H1 (cell line): ENCODE data around the gene LENG1. TPM values are rescaled to one million over a fixed set of nuclear protein-coding genes. Genes with fewer than 3 reads are reported as not detected.

Source experiments
- CTCF ChIA-PET: fragments of 300-600 bp; sonication (Branson Sonifier 250); formaldehyde crosslinking; loops from one replicate; lab custom pipeline; 2021; ENCODE audit not compliant: partially characterized antibody; lab: Charles Lee
- POLR2A ChIA-PET: fragments of 300-600 bp; sonication (Branson Sonifier 250); formaldehyde crosslinking; loops from one replicate; lab custom pipeline; 2021; ENCODE audit warnings: inconsistent platforms; ENCODE audit not compliant: partially characterized antibody; lab: Charles Lee
- DNase-seq, 2 experiments: peaks; one replicate each; pipeline versions ENCODE4 v3.0.0 to v3.0.0-alpha.2; 2010 to 2022; ENCODE audit warnings: low spot score in 2 of 2, low read depth in 1 of 2, mixed read lengths in 1 of 2
- FAIRE-seq: peaks from 2 replicates; lab custom pipeline; 2011; peaks lifted over from hg19 to GRCh38; lab: Jason Lieb, UNC
- H2AFZ ChIP-seq: 2 replicates; pipeline ENCODE4 v1.8.1; 2012; ENCODE audit warnings: low read length, inconsistent platforms
- H2AK5ac ChIP-seq: 2 replicates; pipeline ENCODE4 v1.6.1; 2013; ENCODE audit warnings: low read depth, low read length
- H2BK120ac ChIP-seq: replicated peaks from 2 replicates; pipeline ENCODE3; 2013; ENCODE audit warnings: low read depth, low read length, inconsistent platforms
- H2BK12ac ChIP-seq: 2 replicates; pipeline ENCODE4 v1.6.1; 2013; ENCODE audit warnings: low read depth, low read length
- H2BK15ac ChIP-seq: 2 replicates; pipeline ENCODE4 v1.6.1; 2013; ENCODE audit warnings: low read length
- H2BK20ac ChIP-seq: 2 replicates; pipeline ENCODE4 v1.6.1; 2013; ENCODE audit warnings: low read length
- H2BK5ac ChIP-seq: 2 replicates; pipeline ENCODE4 v1.6.1; 2013; ENCODE audit warnings: low read depth, low read length
- H3K14ac ChIP-seq: 2 replicates; pipeline ENCODE4 v1.6.1; 2013; ENCODE audit warnings: inconsistent platforms; ENCODE audit not compliant: insufficient read length
- H3K18ac ChIP-seq: 2 replicates; pipeline ENCODE4 v1.6.1; 2013; ENCODE audit warnings: low read length; ENCODE audit errors: extremely low read depth
- H3K23ac ChIP-seq: 2 replicates; pipeline ENCODE4 v1.6.1; 2013; ENCODE audit warnings: inconsistent platforms; ENCODE audit not compliant: insufficient read length
- H3K23me2 ChIP-seq: 2 replicates; pipeline ENCODE4 v1.6.1; 2013; ENCODE audit warnings: low read depth, low read length
- H3K27ac ChIP-seq: 2 replicates; pipeline ENCODE4 v1.6.1; 2011; ENCODE audit warnings: low read depth, low read length, inconsistent platforms
- H3K27me3 ChIP-seq, 4 experiments: replicated peaks in 1 of 4; 1 replicate in 1 of 4; 2 replicates in 3 of 4; pipeline versions ENCODE4 v1.6.1 to v1.8.1; 2011 to 2013; ENCODE audit warnings: low read length in 3 of 4, mild to moderate bottlenecking in 3 of 4, inconsistent platforms in 2 of 4, mixed read lengths in 2 of 4, moderate library complexity in 1 of 4; ENCODE audit not compliant: control insufficient read depth in 3 of 4, insufficient read depth in 3 of 4; ENCODE audit errors: extremely low read depth in 1 of 4
- H3K36me3 ChIP-seq, 4 experiments: 2 replicates each; pipeline versions ENCODE4 v1.6.1 to v1.8.1; 2011 to 2013; ENCODE audit warnings: mild to moderate bottlenecking in 4 of 4, low read length in 3 of 4, moderate library complexity in 2 of 4, control low read depth in 1 of 4, inconsistent platforms in 1 of 4; ENCODE audit not compliant: insufficient read depth in 4 of 4, control insufficient read depth in 2 of 4
- H3K4ac ChIP-seq: replicated peaks from 2 replicates; pipeline ENCODE3; 2013; ENCODE audit warnings: low read length, low read depth, mixed read lengths, inconsistent platforms; ENCODE audit not compliant: insufficient read length
- H3K4me1 ChIP-seq, 4 experiments: replicated peaks in 1 of 4; 1 replicate in 1 of 4; 2 replicates in 3 of 4; pipeline versions ENCODE4 v1.6.1 to v1.8.1; 2011 to 2013; ENCODE audit warnings: low read length in 3 of 4, inconsistent platforms in 2 of 4, mixed read lengths in 1 of 4; ENCODE audit not compliant: insufficient read depth in 4 of 4, control insufficient read depth in 3 of 4
- H3K4me2 ChIP-seq, 2 experiments: 2 replicates each; pipeline versions ENCODE4 v1.6.1 to v1.8.1; 2011 to 2013; ENCODE audit warnings: low read depth in 2 of 2, low read length in 2 of 2, control low read depth in 1 of 2, inconsistent platforms in 1 of 2, mild to moderate bottlenecking in 1 of 2; ENCODE audit not compliant: insufficient read depth in 1 of 2
- H3K4me3 ChIP-seq, 4 experiments: fragments of 200-600, 300-600 bp in 1 of 4; sonication (generic), shearing (Covaris generic), sonication (Bioruptor Twin) in 1 of 4; 2 replicates each; pipeline versions ENCODE4 v1.5.1 to v1.8.1; 2011 to 2016; ENCODE audit warnings: low read length in 4 of 4, low read depth in 3 of 4, control low read depth in 2 of 4, inconsistent platforms in 2 of 4, mild to moderate bottlenecking in 2 of 4, mixed read lengths in 1 of 4, moderate library complexity in 1 of 4; ENCODE audit not compliant: insufficient read depth in 2 of 4; ENCODE audit errors: extremely low read depth in 1 of 4
- H3K56ac ChIP-seq: replicated peaks from 2 replicates; pipeline ENCODE3; 2013; ENCODE audit warnings: low read depth, mild to moderate bottlenecking, mixed read lengths, low read length, inconsistent platforms; ENCODE audit not compliant: insufficient read length
- H3K79me1 ChIP-seq: 2 replicates; pipeline ENCODE4 v1.6.1; 2013; ENCODE audit warnings: low read depth, low read length, control low read depth
- H3K79me2 ChIP-seq, 2 experiments: 2 replicates each; pipeline versions ENCODE4 v1.6.1 to v1.8.1; 2012 to 2013; ENCODE audit warnings: low read length in 2 of 2, mild to moderate bottlenecking in 2 of 2, inconsistent platforms in 1 of 2; ENCODE audit not compliant: insufficient read depth in 2 of 2, control insufficient read depth in 1 of 2
- H3K9ac ChIP-seq, 4 experiments: replicated peaks in 1 of 4; 1 replicate in 1 of 4; 2 replicates in 3 of 4; pipeline versions ENCODE4 v1.6.1 to v1.8.1; 2011 to 2013; ENCODE audit warnings: low read depth in 3 of 4, low read length in 3 of 4, control low read depth in 2 of 4, mild to moderate bottlenecking in 2 of 4, moderate library complexity in 2 of 4, inconsistent platforms in 1 of 4; ENCODE audit errors: extremely low read depth in 1 of 4
- H3K9me3 ChIP-seq, 2 experiments: 2 replicates each; pipeline versions ENCODE4 v1.6.1 to v1.8.1; 2012 to 2013; ENCODE audit warnings: mild to moderate bottlenecking in 2 of 2, moderate library complexity in 2 of 2, control low read depth in 1 of 2, inconsistent platforms in 1 of 2, low read depth in 1 of 2, low read length in 1 of 2, mixed read lengths in 1 of 2; ENCODE audit not compliant: insufficient read depth in 2 of 2
- H4K20me1 ChIP-seq, 2 experiments: replicated peaks in 1 of 2; 2 replicates each; pipeline versions ENCODE3 to v1.8.1; 2011 to 2013; ENCODE audit warnings: inconsistent platforms in 2 of 2, low read length in 2 of 2, mild to moderate bottlenecking in 1 of 2; ENCODE audit not compliant: insufficient read depth in 2 of 2, control insufficient read depth in 1 of 2
- H4K5ac ChIP-seq: 2 replicates; pipeline ENCODE4 v1.6.1; 2013; ENCODE audit warnings: low read length, low read depth, mixed read lengths, inconsistent platforms; ENCODE audit not compliant: insufficient read length
- H4K8ac ChIP-seq: 2 replicates; pipeline ENCODE4 v1.8.0; 2013; ENCODE audit warnings: mild to moderate bottlenecking, moderate library complexity, low read length, inconsistent platforms; ENCODE audit not compliant: insufficient read depth; ENCODE audit errors: extremely low read depth
- H4K91ac ChIP-seq: replicated peaks from 2 replicates; pipeline ENCODE3; 2013; ENCODE audit warnings: low read length, mixed read lengths, inconsistent platforms; ENCODE audit not compliant: insufficient read length
- KDM5A ChIP-seq: fragments of 200-600 bp; IDR thresholded peaks from 2 replicates; pipeline ENCODE4 v1.7.1; 2012; ENCODE audit warnings: mild to moderate bottlenecking, low read length, inconsistent platforms, mixed read lengths
- NANOG ChIP-seq: IDR thresholded peaks from 2 replicates; pipeline ENCODE4 v1.6.1; 2011; ENCODE audit warnings: low read length, low read depth, mild to moderate bottlenecking, inconsistent platforms; ENCODE audit not compliant: insufficient read depth, poor library complexity, severe bottlenecking
- NRF1 ChIP-seq: IDR thresholded peaks from 2 replicates; pipeline ENCODE4 v1.6.1; 2011; ENCODE audit warnings: mild to moderate bottlenecking, low read depth, low read length, improper control_type of control experiment
- PHF8 ChIP-seq: fragments of 200-600 bp; sonication (generic); conservative IDR thresholded peaks from 2 replicates; pipeline ENCODE4 v1.7.1; 2012; ENCODE audit warnings: low read depth, mild to moderate bottlenecking, inconsistent platforms, low read length, moderate library complexity
- POLR2AphosphoS5 ChIP-seq: IDR thresholded peaks from 2 replicates; pipeline ENCODE4 v1.6.1; 2011; ENCODE audit warnings: low read depth, low read length
- WGBS, 2 experiments: shearing (Covaris generic) in 1 of 2; methylation state at CpG; one replicate each; pipeline versions ENCODE4 v1.1.6 to v1.1.7; 2013 to 2015; ENCODE audit warnings: low lambda C conversion rate in 2 of 2, mixed read lengths in 2 of 2, inconsistent platforms in 1 of 2, low coverage in 1 of 2, missing lambda C conversion rate in 1 of 2; ENCODE audit not compliant: insufficient replicate concordance in 2 of 2, insufficient coverage in 1 of 2, insufficient read length in 1 of 2; ENCODE audit errors: extremely low coverage in 1 of 2, missing lambda C conversion rate in 1 of 2; 5-methylcytosine and 5-hydroxymethylcytosine counted together
- polyA plus RNA-seq, 7 experiments: library from polyadenylated mRNA; depleted of rRNA in 3 of 7; stranded (reverse) in 5 of 7; unstranded in 2 of 7; fragments of >200 nt in 5 of 7; fragments of 200-250 nt in 2 of 7; gene quantifications; 1 replicate in 5 of 7; 2 replicates in 1 of 7; 4 replicates in 1 of 7; pipeline versions ENCODE4 v1.2.1 to v1.2.3, GENCODE V29; 2011 to 2013; ENCODE audit warnings: missing spikeins in 2 of 7, mixed read lengths in 2 of 7
- total RNA-seq: library from RNA; stranded (reverse); fragmentation: NEBNext Ultra II Directional; extraction: Animal tissue kit (Norgen Biotek cat#: 25700); gene quantifications from 2 replicates; pipeline ENCODE4 v1.2.1, GENCODE V29; 2021

The LENG1 gene
- total and polyA plus RNA-seq, 2 of the 8 experiments (the other 6 are each of a cell fraction or from before 2014, with no cell fraction given): 1.2 to 4.4 TPM

DNA sequence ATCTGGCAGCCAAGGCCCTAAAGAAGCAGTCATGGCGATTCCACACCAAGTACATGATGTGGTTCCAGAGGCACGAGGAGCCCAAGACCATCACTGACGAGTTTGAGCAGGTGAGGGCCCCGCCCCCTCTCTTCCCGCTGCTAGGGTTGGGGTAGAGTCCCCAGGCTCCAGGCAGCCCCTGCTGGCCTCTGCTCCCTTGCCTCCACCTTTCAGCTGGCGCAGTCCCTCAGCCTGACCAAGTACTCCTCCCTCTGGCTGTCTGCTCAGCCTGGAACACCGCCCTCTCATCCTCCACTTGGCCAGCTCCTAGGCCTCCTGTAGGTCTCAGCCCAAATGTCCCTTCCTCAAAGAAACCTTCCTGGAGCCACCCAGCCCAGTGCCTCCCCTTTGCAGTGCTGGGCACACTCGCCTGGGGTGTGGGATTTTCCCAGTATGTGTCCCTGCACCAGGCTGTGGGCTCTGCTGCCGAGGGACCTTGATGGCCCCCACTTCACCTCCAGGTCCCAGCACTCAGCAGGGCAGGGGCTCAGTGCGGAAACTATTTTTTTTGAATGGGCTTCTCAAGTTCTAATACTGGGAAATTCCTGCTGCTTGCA, 5.7 kb downstream of the LENG1 start:
- WGBS, 2 experiments: 89% methylated on average over 9 of the region's 10 CpGs; no CpG with 5 or more reads in 1 of the 2 experiments
- FAIRE-seq: no peak
- POLR2A ChIA-PET: interaction anchor here (0.6 to 14.8 kb wide), 6 partner anchors 11 to 1020 kb away, joined by 3 to 348 read pairs (median 4); partner anchors contain the start of gene CNOT3

More for the DNA sequence above, 5.7 kb downstream of the LENG1 start:
- no peak overlapping the region for H2BK15ac ChIP-seq
- H3K4me3 ChIP-seq: no peak overlapping the region
- H3K9me3 ChIP-seq: no peaks in the 10 kb centered on the region
- no peak overlapping the region for H2BK5ac ChIP-seq
- no peak overlapping the region for H4K5ac ChIP-seq
- TF ChIP-seq NRF1 (no peak), PHF8 (no peak), NANOG (no peak), POLR2AphosphoS5 (0 out of 2 replicates have a peak, but pooled peaks have one; percentile 51), KDM5A (no peak)
- peaks cover 0 to 3% (median 2%) of the 10 kb centered on the region in 4 experiments; a peak in 3 of 7 replicates for H3K4me1 ChIP-seq
- H3K27ac ChIP-seq: no peak overlapping the region
- no peak overlapping the region for H2BK12ac ChIP-seq
- no peak overlapping the region for H3K9ac ChIP-seq
- no peak overlapping the region for H3K56ac ChIP-seq
- H3K79me1 ChIP-seq: peaks cover 6% of the 10 kb centered on the region
- H2BK120ac ChIP-seq: no peak overlapping the region
- H3K18ac ChIP-seq: no peak overlapping the region
- peaks cover 4% of the 10 kb centered on the region for H3K23me2 ChIP-seq
- no peak overlapping the region for H2BK20ac ChIP-seq
- no peaks in the 10 kb centered on the region for H3K27me3 ChIP-seq
- no peak overlapping the region for H2AK5ac ChIP-seq
- no peak overlapping the region for H3K4me2 ChIP-seq
- peaks cover 11 to 20% of the 10 kb centered on the region in 2 experiments for H4K20me1 ChIP-seq
- no peak for DNase-seq
- no peaks in the 10 kb centered on the region for H3K79me2 ChIP-seq
- H4K91ac ChIP-seq: no peak overlapping the region
- no peak overlapping the region for H3K23ac ChIP-seq
- H3K4ac ChIP-seq: no peak overlapping the region
- no peak overlapping the region for H4K8ac ChIP-seq
- CTCF ChIA-PET: no interaction called here
- H3K36me3 ChIP-seq: peaks cover 31 to 68% (median 61%) of the 10 kb centered on the region in 4 experiments
- no peak overlapping the region for H2AFZ ChIP-seq
- H3K14ac ChIP-seq: no peak overlapping the region
